B cell (primary cell): ENCODE data around the gene ORAI3. TPM values are rescaled to one million over a fixed set of nuclear protein-coding genes. Genes with fewer than 3 reads are reported as not detected.

Experiments
- ATAC-seq: fragments of 200-7000 bp; cut with Tn5 transposase; one replicate; pipeline ENCODE4 v1.10.0; 2021; ENCODE audit warnings: low read depth, mild to moderate bottlenecking, moderate number of reproducible peaks, moderate library complexity
- CTCF ChIA-PET: fragments of 350-600 bp; sonication (Branson Sonifier 250); formaldehyde crosslinking; loops from one replicate; lab custom pipeline; 2021; ENCODE audit warnings: antibody characterized with exemption, inconsistent platforms; lab: Charles Lee
- POLR2A ChIA-PET: fragments of 350-600 bp; sonication (Branson Sonifier 250); formaldehyde crosslinking; loops from one replicate; lab custom pipeline; 2021; ENCODE audit warnings: antibody characterized with exemption; lab: Charles Lee
- DNase-seq: peaks from one replicate; pipeline ENCODE4 v3.0.0; 2013
- H2AFZ ChIP-seq: 2 replicates; pipeline ENCODE4 v1.6.1; 2012; ENCODE audit warnings: mild to moderate bottlenecking, low read depth, low read length; ENCODE audit not compliant: insufficient read depth, poor library complexity, severe bottlenecking
- H3K27ac ChIP-seq, 2 donors: 1 replicate in 1 of 2; 2 replicates in 1 of 2; pipeline ENCODE4 v1.5.1; 2012 to 2013; ENCODE audit warnings: low read length in 2 of 2, mild to moderate bottlenecking in 2 of 2, moderate library complexity in 1 of 2
- H3K27me3 ChIP-seq, 4 experiments: fragments of 200-600 bp in 1 of 4; sonication (generic) in 1 of 4; replicated peaks in 1 of 4; 1 replicate in 2 of 4; 2 replicates in 2 of 4; pipeline versions ENCODE4 v1.6.1 to v1.7.0; 2013 to 2016; ENCODE audit warnings: low read length in 3 of 4, mild to moderate bottlenecking in 2 of 4, mixed read lengths in 1 of 4, moderate library complexity in 1 of 4; ENCODE audit not compliant: insufficient read depth in 4 of 4, control insufficient read depth in 3 of 4; ENCODE audit errors: control extremely low read depth in 1 of 4
- H3K36me3 ChIP-seq, 2 experiments: replicated peaks in 1 of 2; 1 replicate in 1 of 2; 2 replicates in 1 of 2; pipeline versions ENCODE4 v1.6.1 to v1.7.1; 2013; ENCODE audit warnings: low read length in 1 of 2; ENCODE audit not compliant: insufficient read depth in 2 of 2, control insufficient read depth in 1 of 2; ENCODE audit errors: control extremely low read depth in 1 of 2, extremely low read depth in 1 of 2
- H3K4me1 ChIP-seq, 2 donors: fragments of 200-600 bp in 1 of 2; sonication (generic) in 1 of 2; 1 replicate in 1 of 2; 2 replicates in 1 of 2; pipeline versions ENCODE4 v1.5.1 to v1.6.1; 2013 to 2017; ENCODE audit warnings: low read length in 2 of 2; ENCODE audit not compliant: control insufficient read depth in 2 of 2, insufficient read depth in 2 of 2
- H3K4me2 ChIP-seq: replicated peaks from 2 replicates; pipeline ENCODE3; 2012; ENCODE audit warnings: mild to moderate bottlenecking, low read depth, low read length; ENCODE audit not compliant: poor library complexity, severe bottlenecking
- H3K4me3 ChIP-seq, 5 experiments: fragments of 200-600 bp in 1 of 5; sonication (generic) in 1 of 5; 1 replicate in 3 of 5; 2 replicates in 2 of 5; pipeline versions ENCODE4 v1.5.1 to v1.7.0; 2011 to 2016; ENCODE audit warnings: low read length in 4 of 5, mild to moderate bottlenecking in 4 of 5, low read depth in 2 of 5, control low read depth in 1 of 5, moderate library complexity in 1 of 5; ENCODE audit not compliant: insufficient read depth in 1 of 5; ENCODE audit errors: control extremely low read depth in 1 of 5, extremely low read depth in 1 of 5
- H3K79me2 ChIP-seq: fragments of 200-600 bp; sonication (generic); one replicate; pipeline ENCODE4 v1.6.0; 2016; ENCODE audit warnings: low read length; ENCODE audit not compliant: control insufficient read depth, insufficient read depth
- H3K9ac ChIP-seq: fragments of 200-600 bp; sonication (generic); 2 replicates; pipeline ENCODE4 v1.6.1; 2017; ENCODE audit warnings: mild to moderate bottlenecking, low read length, moderate library complexity
- H3K9me3 ChIP-seq, 3 donors: one replicate each; pipeline versions ENCODE4 v1.6.1 to v1.7.1; 2013; ENCODE audit warnings: low read length in 2 of 3; ENCODE audit not compliant: control insufficient read depth in 2 of 3, insufficient read depth in 1 of 3; ENCODE audit errors: control extremely low read depth in 1 of 3
- H4K20me1 ChIP-seq: 2 replicates; pipeline ENCODE4 v1.6.0; 2012; ENCODE audit warnings: mild to moderate bottlenecking, low read length; ENCODE audit not compliant: insufficient read depth, control insufficient read depth, poor library complexity, severe bottlenecking
- H3K27ac Mint-ChIP-seq: one replicate; pipeline ENCODE4 v1.8.0; 2021; ENCODE audit warnings: mixed read lengths
- H3K27me3 Mint-ChIP-seq: one replicate; pipeline ENCODE4 v1.8.0; 2021; ENCODE audit warnings: mixed read lengths
- H3K4me1 Mint-ChIP-seq: one replicate; pipeline ENCODE4 v1.8.0; 2021; ENCODE audit warnings: mixed read lengths
- H3K4me3 Mint-ChIP-seq: one replicate; pipeline ENCODE4 v1.8.0; 2021; ENCODE audit warnings: mixed read lengths
- H3K9me3 Mint-ChIP-seq: one replicate; pipeline ENCODE4 v1.8.0; 2022; ENCODE audit warnings: mixed read lengths; ENCODE audit not compliant: insufficient read depth
- CTCF ChIP-seq: fragments of 200-600 bp; IDR thresholded peaks from one replicate; pipeline ENCODE4 v1.8.0; 2022; ENCODE audit warnings: antibody characterized with exemption, mild to moderate bottlenecking
- EZH2 ChIP-seq: IDR thresholded peaks from 2 replicates; pipeline ENCODE4 v1.6.1; 2012; ENCODE audit warnings: borderline replicate concordance, low read depth, mild to moderate bottlenecking, moderate library complexity, low read length; ENCODE audit not compliant: insufficient read depth, poor library complexity, severe bottlenecking
- WGBS: methylation state at CpG from one replicate; pipeline ENCODE4 v1.1.5; 2013; ENCODE audit warnings: missing lambda C conversion rate; ENCODE audit not compliant: insufficient coverage; 5-methylcytosine and 5-hydroxymethylcytosine counted together
- intact Hi-C: fragments of 100-400 bp; cut with micrococcal nuclease; formaldehyde crosslinking; loops from one replicate; pipeline ENCODE4 v1.10.0; 2022
- polyA plus RNA-seq: library from polyadenylated mRNA; depleted of rRNA; stranded (reverse); fragments of >200 nt; gene quantifications from 2 replicates; pipeline ENCODE4 v1.2.3, GENCODE V29; 2012
- total RNA-seq, 2 donors: library from RNA; stranded (reverse); fragments of 120-200 nt in 1 of 2; gene quantifications; 1 replicate in 1 of 2; 2 replicates in 1 of 2; pipeline versions ENCODE4 v1.2.3 to v1.2.4, GENCODE V29; 2013 to 2022

The ORAI3 gene
- total and polyA plus RNA-seq, 2 donors (not counting 1 experiment from before 2014, with no cell fraction given), result 32.2 to 51.8 TPM

- 72% methylated on average over 8 of the region's 11 CpGs for WGBS
- CTCF ChIA-PET, result interaction anchor here (1.8 kb wide), 1 partner anchor 146 kb away, joined by 6 read pairs; no protein-coding TSS in a partner anchor
Observed at GRCh38 chr16:30995927-30996323, 47.1 kb downstream of the ORAI3 start.

More at GRCh38 chr16:30995927-30996323, 47.1 kb downstream of the ORAI3 start:
- Mint-ChIP-seq H3K4me3 (peak overlapping the region; percentile 86), H3K4me1 (peaks cover 9% of the 10 kb centered on the region), H3K27ac (peak overlapping the region; percentile 83), H3K27me3 (no peaks in the 10 kb centered on the region), H3K9me3 (no peaks in the 10 kb centered on the region)
- H3K9ac ChIP-seq, result no peak overlapping the region
- intact Hi-C loops, result no loop called here
- H3K27ac ChIP-seq, result no peak overlapping the region
- no peak for ATAC-seq
- peaks cover 9 to 13% of the 10 kb centered on the region in 2 donors for H3K4me1 ChIP-seq
- peak overlapping the region in 2 of 5 experiments; percentile 61 to 72 for H3K4me3 ChIP-seq
- H3K36me3 ChIP-seq, result no peaks in the 10 kb centered on the region
- POLR2A ChIA-PET, result interaction anchor here (0.7 to 1.6 kb wide), 2 partner anchors 9 to 147 kb away, joined by 6 to 7 read pairs; no protein-coding TSS in a partner anchor
- H4K20me1 ChIP-seq, result no peaks in the 10 kb centered on the region
- TF ChIP-seq CTCF (no peak), EZH2 (no peak)
- H2AFZ ChIP-seq, result peak overlapping the region; percentile 96
- peak overlapping the region; percentile 88 for H3K4me2 ChIP-seq
- no peak for DNase-seq
- H3K9me3 ChIP-seq, result peaks cover 0 to 5% (median 0%) of the 10 kb centered on the region in 3 donors
- H3K79me2 ChIP-seq, result no peaks in the 10 kb centered on the region
- peaks cover 0 to 7% (median 0%) of the 10 kb centered on the region in 4 experiments for H3K27me3 ChIP-seq
